ENCODE results near the gene COL12A1. TPM values are rescaled to one million over a fixed set of nuclear protein-coding genes. Genes with fewer than 3 reads are reported as not detected.

The COL12A1 gene
- total and polyA plus RNA-seq, 4 experiments from 2014 or later: not detected

- Mint-ChIP-seq H3K4me3 (no peak overlapping the region), H3K9me3 (peaks cover 0 to under 1% (median 0%) of the 10 kb centered on the region in 8 donors), H3K36me3 (no peaks in the 10 kb centered on the region), H3K4me1 (no peaks in the 10 kb centered on the region), H3K27me3 (peaks cover 0 to 5% of the 10 kb centered on the region in 2 donors), H3K27ac (no peak overlapping the region)
- H3K27ac ChIP-seq (ENCODE audit: low read depth, low read length): no peak overlapping the region
- H3K9me3 ChIP-seq (ENCODE audit: control insufficient read depth in 1 of 2, low read length in 2 of 2): no peaks in the 10 kb centered on the region
- H3K36me3 ChIP-seq (ENCODE audit: insufficient read depth, low read length): no peaks in the 10 kb centered on the region
- intact Hi-C loops (cut with micrococcal nuclease): no loop called here
- H3K4me3 ChIP-seq (ENCODE audit: low read length in 2 of 2): no peak overlapping the region
- ChIA-PET CTCF (ENCODE audit: partially characterized antibody) (no interaction called here), POLR2A (ENCODE audit: partially characterized antibody) (no interaction called here)
- no peaks in the 10 kb centered on the region for H3K27me3 ChIP-seq (ENCODE audit: insufficient read depth, low read length)
- H3K4me1 ChIP-seq (ENCODE audit: insufficient read depth, low read length): no peaks in the 10 kb centered on the region
- no peak for DNase-seq
Measured at GRCh38 chr6:75109022-75109421, 96.8 kb downstream of the COL12A1 start.

- ChIA-PET CTCF (ENCODE audit: partially characterized antibody) (no interaction called here), POLR2A (ENCODE audit: partially characterized antibody) (no interaction called here)
- Mint-ChIP-seq H3K4me1 (no peaks in the 10 kb centered on the region), H3K4me3 (no peak overlapping the region), H3K27ac (no peak overlapping the region), H3K9me3 (peaks cover 0 to 2% (median 0%) of the 10 kb centered on the region in 8 donors), H3K27me3 (peaks cover 0 to 5% of the 10 kb centered on the region in 2 donors), H3K36me3 (no peaks in the 10 kb centered on the region)
- Histone ChIP-seq H3K27me3 (ENCODE audit: insufficient read depth, low read length) (no peaks in the 10 kb centered on the region), H3K9me3 (ENCODE audit: control insufficient read depth in 1 of 2, low read length in 2 of 2) (no peaks in the 10 kb centered on the region), H3K27ac (ENCODE audit: low read depth, low read length) (no peak overlapping the region), H3K36me3 (ENCODE audit: insufficient read depth, low read length) (no peaks in the 10 kb centered on the region), H3K4me3 (ENCODE audit: low read length in 2 of 2) (no peak overlapping the region), H3K4me1 (ENCODE audit: insufficient read depth, low read length) (no peaks in the 10 kb centered on the region)
- no peak for DNase-seq
- intact Hi-C loops (cut with micrococcal nuclease): no loop called here
Measured at GRCh38 chr6:75108333-75108974, 97.4 kb downstream of the COL12A1 start.

DNA sequence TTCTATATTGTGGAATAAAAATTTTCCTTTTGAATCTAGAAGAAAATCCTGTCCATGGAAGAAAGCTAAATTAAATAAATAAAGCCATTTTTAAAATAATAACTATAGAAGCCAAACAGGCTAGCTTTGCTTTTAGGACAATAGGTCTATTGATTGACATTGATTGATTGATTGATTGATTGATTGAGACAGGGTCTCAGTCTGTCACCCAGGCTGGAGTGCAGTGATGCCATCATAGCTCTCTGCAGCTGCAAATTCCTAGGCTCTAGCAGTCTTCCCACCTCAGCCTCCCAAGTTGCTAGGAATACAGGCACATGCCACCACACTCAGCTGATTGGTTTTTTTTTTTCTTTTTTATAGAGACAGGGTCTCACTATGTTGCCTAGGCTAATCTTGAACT lies 97.9 kb downstream of the COL12A1 start:
- H3K36me3 ChIP-seq (ENCODE audit: insufficient read depth, low read length): no peaks in the 10 kb centered on the region
- intact Hi-C loops (cut with micrococcal nuclease): no loop called here
- POLR2A ChIA-PET (ENCODE audit: partially characterized antibody): no interaction called here
- Mint-ChIP-seq H3K4me3 (no peak overlapping the region), H3K27ac (no peak overlapping the region), H3K36me3 (no peaks in the 10 kb centered on the region), H3K4me1 (no peaks in the 10 kb centered on the region), H3K9me3 (peaks cover 0 to 2% (median 0%) of the 10 kb centered on the region in 8 donors), H3K27me3 (peaks cover 0 to 5% of the 10 kb centered on the region in 2 donors)
- DNase-seq: no peak
- no peak overlapping the region for H3K4me3 ChIP-seq (ENCODE audit: low read length in 2 of 2)
- H3K27ac ChIP-seq (ENCODE audit: low read depth, low read length): no peak overlapping the region
- H3K4me1 ChIP-seq (ENCODE audit: insufficient read depth, low read length): no peaks in the 10 kb centered on the region
- CTCF ChIA-PET (ENCODE audit: partially characterized antibody): no interaction called here
- no peaks in the 10 kb centered on the region for H3K9me3 ChIP-seq (ENCODE audit: control insufficient read depth in 1 of 2, low read length in 2 of 2)
- H3K27me3 ChIP-seq (ENCODE audit: insufficient read depth, low read length): no peaks in the 10 kb centered on the region

DNA sequence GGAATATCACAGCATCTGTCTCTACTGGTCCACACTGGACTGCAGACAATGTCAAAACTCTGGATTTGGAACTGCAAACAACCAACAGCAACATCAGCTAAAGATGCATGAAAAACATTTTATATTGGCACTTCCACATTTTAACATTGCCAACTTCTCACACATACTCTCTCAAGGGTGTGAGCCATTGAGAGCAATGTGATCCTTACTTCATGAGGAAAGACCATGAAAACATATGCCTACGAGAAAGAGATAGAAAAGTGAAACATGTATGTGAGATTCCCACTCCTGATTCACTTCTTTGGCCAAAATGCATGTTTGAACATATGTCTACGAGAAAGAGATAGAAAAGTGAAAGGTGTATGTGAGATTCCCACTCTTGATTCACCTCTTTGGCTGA lies 99.4 kb downstream of the COL12A1 start:
- Mint-ChIP-seq H3K27me3 (peaks cover 0 to 4% of the 10 kb centered on the region in 2 donors), H3K27ac (no peak overlapping the region), H3K4me1 (no peaks in the 10 kb centered on the region), H3K36me3 (no peaks in the 10 kb centered on the region), H3K4me3 (no peak overlapping the region), H3K9me3 (peaks cover 0 to 2% (median 0%) of the 10 kb centered on the region in 8 donors)
- Histone ChIP-seq H3K9me3 (ENCODE audit: control insufficient read depth in 1 of 2, low read length in 2 of 2) (no peaks in the 10 kb centered on the region), H3K4me3 (ENCODE audit: low read length in 2 of 2) (no peak overlapping the region), H3K27me3 (ENCODE audit: insufficient read depth, low read length) (no peaks in the 10 kb centered on the region), H3K36me3 (ENCODE audit: insufficient read depth, low read length) (no peaks in the 10 kb centered on the region), H3K27ac (ENCODE audit: low read depth, low read length) (no peak overlapping the region), H3K4me1 (ENCODE audit: insufficient read depth, low read length) (no peaks in the 10 kb centered on the region)
- ChIA-PET POLR2A (ENCODE audit: partially characterized antibody) (no interaction called here), CTCF (ENCODE audit: partially characterized antibody) (no interaction called here)
- intact Hi-C loops (cut with micrococcal nuclease): no loop called here
- DNase-seq: no peak

DNA sequence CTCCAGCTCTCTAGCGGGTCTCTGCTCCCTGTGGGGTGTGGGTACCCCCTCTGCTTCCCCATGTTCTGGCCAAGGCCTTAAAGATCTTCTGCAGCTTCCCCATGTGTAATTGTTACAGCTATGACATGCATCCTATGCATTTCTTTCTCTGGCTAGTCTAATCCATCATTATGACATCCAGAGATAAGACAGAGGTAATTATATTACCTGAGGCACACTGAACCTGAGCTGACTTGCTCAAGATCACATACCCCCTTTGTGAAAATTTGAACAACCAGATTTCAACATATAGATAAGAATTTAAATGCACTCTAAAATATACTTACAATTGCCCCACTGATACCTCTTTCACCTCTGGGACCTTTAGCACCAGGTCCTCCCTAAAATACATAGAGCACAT lies 102.4 kb downstream of the COL12A1 start:
- Mint-ChIP-seq H3K4me1 (no peaks in the 10 kb centered on the region), H3K36me3 (no peaks in the 10 kb centered on the region)
- CTCF ChIA-PET (ENCODE audit: partially characterized antibody): no interaction called here

DNA sequence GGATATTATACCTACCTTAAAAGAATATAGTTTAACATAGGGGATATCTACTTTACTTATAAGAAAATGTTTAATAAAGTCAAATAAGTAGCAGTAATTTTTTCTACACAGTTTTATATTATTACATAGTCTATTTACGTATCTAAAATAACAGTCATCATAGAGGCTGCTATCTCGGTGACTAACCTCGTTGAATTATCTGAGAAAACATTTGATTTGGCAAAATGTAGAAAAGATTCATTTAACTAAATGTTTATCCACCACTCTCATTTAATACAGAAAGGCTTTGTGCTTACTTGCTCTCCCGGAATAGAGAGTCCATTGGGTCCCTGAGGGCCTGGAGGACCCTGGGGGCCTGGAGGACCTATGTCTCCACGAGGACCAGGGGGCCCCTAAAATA lies 103.6 kb downstream of the COL12A1 start:
- intact Hi-C loops (cut with micrococcal nuclease): no loop called here
- H3K27me3 ChIP-seq (ENCODE audit: insufficient read depth, low read length): no peaks in the 10 kb centered on the region
- no peak for DNase-seq
- Mint-ChIP-seq H3K27me3 (no peaks in the 10 kb centered on the region), H3K9me3 (peaks cover 0 to 3% (median 0%) of the 10 kb centered on the region in 8 donors), H3K36me3 (no peaks in the 10 kb centered on the region), H3K4me1 (no peaks in the 10 kb centered on the region), H3K4me3 (no peak overlapping the region), H3K27ac (no peak overlapping the region)
- no peaks in the 10 kb centered on the region for H3K9me3 ChIP-seq (ENCODE audit: control insufficient read depth in 1 of 2, low read length in 2 of 2)
- POLR2A ChIA-PET (ENCODE audit: partially characterized antibody): no interaction called here
- H3K27ac ChIP-seq (ENCODE audit: low read depth, low read length): no peak overlapping the region
- H3K4me1 ChIP-seq (ENCODE audit: insufficient read depth, low read length): no peaks in the 10 kb centered on the region
- H3K4me3 ChIP-seq (ENCODE audit: low read length in 2 of 2): no peak overlapping the region
- CTCF ChIA-PET (ENCODE audit: partially characterized antibody): no interaction called here
- no peaks in the 10 kb centered on the region for H3K36me3 ChIP-seq (ENCODE audit: insufficient read depth, low read length)

More for the DNA sequence above, 102.4 kb downstream of the COL12A1 start:
- H3K4me3 Mint-ChIP-seq: no peak overlapping the region
- Histone ChIP-seq H3K27me3 (ENCODE audit: insufficient read depth, low read length) (no peaks in the 10 kb centered on the region), H3K27ac (ENCODE audit: low read depth, low read length) (no peak overlapping the region), H3K4me1 (ENCODE audit: insufficient read depth, low read length) (no peaks in the 10 kb centered on the region), H3K4me3 (ENCODE audit: low read length in 2 of 2) (no peak overlapping the region), H3K9me3 (ENCODE audit: control insufficient read depth in 1 of 2, low read length in 2 of 2) (no peaks in the 10 kb centered on the region), H3K36me3 (ENCODE audit: insufficient read depth, low read length) (no peaks in the 10 kb centered on the region)
- intact Hi-C loops (cut with micrococcal nuclease): no loop called here
- POLR2A ChIA-PET (ENCODE audit: partially characterized antibody): no interaction called here
- no peak overlapping the region for H3K27ac Mint-ChIP-seq
- peaks cover 0 to 3% (median 0%) of the 10 kb centered on the region in 8 donors for H3K9me3 Mint-ChIP-seq
- DNase-seq: no peak
- H3K27me3 Mint-ChIP-seq: peaks cover 0 to 1% of the 10 kb centered on the region in 2 donors

DNA sequence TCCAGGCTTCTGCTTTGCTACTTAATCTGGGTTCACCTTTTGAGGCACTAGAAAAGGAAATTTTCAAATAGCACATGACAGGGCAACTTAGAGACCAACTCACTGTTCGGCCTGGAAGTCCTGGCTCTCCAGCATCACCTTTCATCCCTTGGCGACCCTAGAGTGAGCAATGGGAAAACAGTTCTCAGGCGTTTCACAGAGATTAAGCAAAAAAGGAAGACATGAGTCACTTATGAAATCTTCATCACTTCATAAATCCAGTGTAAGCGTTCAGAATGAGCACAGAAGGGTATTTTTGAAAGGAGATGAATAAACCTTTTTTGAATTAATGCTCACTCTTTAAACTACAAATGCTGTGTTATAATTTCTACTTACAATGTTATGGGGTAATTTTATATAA lies 104.0 kb downstream of the COL12A1 start:
- Mint-ChIP-seq H3K36me3 (no peaks in the 10 kb centered on the region), H3K9me3 (peaks cover 0 to 3% (median 0%) of the 10 kb centered on the region in 8 donors), H3K27me3 (no peaks in the 10 kb centered on the region), H3K27ac (no peak overlapping the region), H3K4me1 (no peaks in the 10 kb centered on the region), H3K4me3 (no peak overlapping the region)
- Histone ChIP-seq H3K27ac (ENCODE audit: low read depth, low read length) (no peak overlapping the region), H3K4me1 (ENCODE audit: insufficient read depth, low read length) (no peaks in the 10 kb centered on the region), H3K9me3 (ENCODE audit: control insufficient read depth in 1 of 2, low read length in 2 of 2) (no peaks in the 10 kb centered on the region), H3K36me3 (ENCODE audit: insufficient read depth, low read length) (no peaks in the 10 kb centered on the region), H3K4me3 (ENCODE audit: low read length in 2 of 2) (no peak overlapping the region), H3K27me3 (ENCODE audit: insufficient read depth, low read length) (no peaks in the 10 kb centered on the region)
- intact Hi-C loops (cut with micrococcal nuclease): no loop called here
- POLR2A ChIA-PET (ENCODE audit: partially characterized antibody): no interaction called here
- DNase-seq: no peak
- CTCF ChIA-PET (ENCODE audit: partially characterized antibody): no interaction called here

- Mint-ChIP-seq H3K9me3 (peaks cover 0 to 3% (median 0%) of the 10 kb centered on the region in 8 donors), H3K36me3 (no peaks in the 10 kb centered on the region), H3K27ac (no peak overlapping the region), H3K4me1 (no peaks in the 10 kb centered on the region), H3K4me3 (no peak overlapping the region), H3K27me3 (no peaks in the 10 kb centered on the region)
- intact Hi-C loops (cut with micrococcal nuclease): no loop called here
- Histone ChIP-seq H3K4me1 (ENCODE audit: insufficient read depth, low read length) (no peaks in the 10 kb centered on the region), H3K9me3 (ENCODE audit: control insufficient read depth in 1 of 2, low read length in 2 of 2) (no peaks in the 10 kb centered on the region), H3K27me3 (ENCODE audit: insufficient read depth, low read length) (no peaks in the 10 kb centered on the region), H3K36me3 (ENCODE audit: insufficient read depth, low read length) (no peaks in the 10 kb centered on the region), H3K4me3 (ENCODE audit: low read length in 2 of 2) (no peak overlapping the region), H3K27ac (ENCODE audit: low read depth, low read length) (no peak overlapping the region)
- POLR2A ChIA-PET (ENCODE audit: partially characterized antibody): no interaction called here
- DNase-seq: no peak
- CTCF ChIA-PET (ENCODE audit: partially characterized antibody): no interaction called here
Measured at GRCh38 chr6:75098709-75099108, 107.1 kb downstream of the COL12A1 start.

Data from CD4-positive, alpha-beta memory T cell (primary cell).